Stimulated activated CD8-positive, alpha-beta memory T cell treated with anti-CD3 and anti-CD28 coated beads, Interleukin-15, amount 100 ng/mL, for 48 hours (primary cell): ENCODE data around the gene PET100.

Experiments used
- DNase-seq, 2 donors: peaks; one replicate each; pipeline ENCODE4 v3.0.0-alpha.2; 2020; ENCODE audit warnings: low read depth in 2 of 2

The PET100 gene

DNA sequence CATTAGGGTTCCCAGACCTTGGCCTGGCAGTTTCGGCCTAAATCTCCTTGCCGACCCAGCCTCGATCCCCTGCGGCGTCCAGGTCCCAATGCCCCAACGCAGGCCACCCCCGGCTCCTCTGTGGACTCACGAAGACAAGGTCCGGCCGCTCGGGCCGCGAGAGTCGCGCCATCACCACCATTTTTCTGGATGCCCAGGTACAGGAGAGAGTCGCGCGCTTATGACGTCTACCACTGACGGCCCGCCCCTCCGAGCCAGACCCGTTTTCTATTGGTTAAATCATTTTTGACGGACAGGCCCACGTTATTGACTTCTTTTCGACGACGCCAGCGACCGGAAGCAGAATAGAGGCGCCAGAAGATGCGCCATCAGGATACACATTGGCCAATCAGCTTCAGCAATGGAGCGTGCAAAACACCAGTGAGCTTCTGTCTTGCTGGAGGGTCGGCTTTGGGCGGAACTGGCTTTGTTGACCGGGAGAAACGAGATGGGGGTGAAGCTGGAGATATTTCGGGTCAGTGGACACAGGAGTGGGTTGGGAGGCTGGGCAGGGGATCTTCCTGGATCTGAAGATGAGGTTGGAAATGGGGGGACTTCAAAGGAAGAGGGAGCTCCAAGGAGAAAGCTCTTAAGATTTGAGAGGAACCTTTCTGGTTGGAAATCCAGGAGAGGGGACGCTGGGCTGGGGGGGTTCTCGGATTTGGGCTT, at the start of gene PET100, which contains the start of gene XAB2:
Gene PET100 (plus strand): TSS at position 447 of the 708 bp plus-strand sequence. CDS start 41 bp downstream, at position 488.
Gene XAB2 (minus strand): TSS at position 199 of the 708 bp plus-strand sequence. CDS start 18 bp downstream, at position 181.
- peak; percentile 90 for DNase-seq

DNA sequence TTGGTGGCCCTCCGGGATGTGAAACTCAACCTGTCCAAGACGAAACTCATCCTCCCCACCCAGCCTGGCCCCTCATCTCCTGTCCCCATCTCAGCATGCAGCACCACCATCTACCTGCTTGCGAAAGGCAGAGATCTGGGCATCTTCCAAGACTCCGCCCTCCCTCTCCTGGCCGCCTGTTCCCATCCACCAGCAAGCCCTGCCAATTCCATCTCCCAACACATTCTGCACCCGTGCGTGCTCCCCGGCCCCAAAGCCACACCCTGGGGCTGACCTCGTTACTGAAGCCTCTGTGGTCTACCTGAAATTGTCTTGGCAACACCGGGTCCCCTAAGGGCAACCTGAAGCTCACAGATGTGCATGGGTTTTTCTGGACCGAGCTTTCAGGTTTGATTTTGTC, 47.1 kb upstream of the PET100 start:
- no peak for DNase-seq

GRCh38 chr19:7589822-7590221, 39.8 kb upstream of the PET100 start:
- DNase-seq = no peak

DNA sequence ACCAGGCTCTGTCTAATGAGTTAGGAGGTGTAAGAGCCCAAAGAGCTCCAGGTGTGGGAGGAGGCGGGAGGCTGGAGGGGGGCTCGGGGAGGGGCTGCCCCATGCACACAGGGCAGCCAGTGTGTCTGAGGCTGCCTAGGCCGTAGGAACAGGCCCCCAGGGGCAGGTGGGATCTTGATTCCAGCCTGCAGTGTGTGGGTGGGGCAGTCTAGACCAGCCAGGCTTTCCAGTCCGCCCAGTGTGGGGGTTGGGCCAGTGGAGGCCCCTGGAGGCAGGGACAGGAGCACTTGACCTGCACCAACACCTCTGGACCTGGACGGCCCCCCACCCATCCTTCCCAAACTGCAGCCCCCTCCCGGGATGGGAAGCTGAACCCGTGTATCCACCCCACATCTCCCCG, 39.3 kb upstream of the PET100 start:
- no peak for DNase-seq

DNA sequence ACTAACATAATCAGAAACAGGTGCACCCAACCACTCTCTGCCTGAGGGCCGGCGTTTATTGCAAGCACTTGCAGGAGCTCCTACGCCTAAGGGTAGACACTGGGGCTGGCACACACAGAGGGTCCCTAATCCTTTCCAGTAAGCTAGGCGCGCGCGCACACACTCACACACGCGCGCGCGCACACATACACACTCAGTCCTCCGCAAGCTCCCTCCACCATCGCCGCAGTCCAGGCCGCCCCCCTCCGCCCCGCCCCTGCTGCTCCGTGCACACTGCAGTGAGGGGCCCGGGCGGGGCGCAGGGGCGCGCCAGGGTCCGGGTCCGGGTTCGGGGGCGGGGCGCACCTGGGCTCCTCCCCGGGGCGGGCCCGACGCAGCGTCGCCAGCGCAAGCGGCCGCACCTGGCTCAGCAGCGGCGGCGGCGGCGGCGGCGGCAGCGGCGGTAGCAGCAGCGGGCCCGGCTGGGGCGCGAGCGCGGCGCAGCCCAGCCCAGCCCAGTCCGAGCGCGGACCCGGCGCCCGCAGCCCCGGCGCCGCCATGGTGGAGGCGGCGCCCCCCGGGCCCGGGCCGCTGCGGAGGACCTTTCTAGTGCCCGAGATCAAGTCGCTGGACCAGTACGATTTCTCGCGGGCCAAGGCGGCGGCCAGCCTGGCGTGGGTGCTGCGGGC, 34.0 kb upstream of the PET100 start, which contains the start of gene CAMSAP3:
Gene CAMSAP3 (plus strand): TSS at position 398 of the 668 bp plus-strand sequence. CDS start 140 bp downstream, at position 538.
- DNase-seq = peak; percentile 20 to 24

DNA sequence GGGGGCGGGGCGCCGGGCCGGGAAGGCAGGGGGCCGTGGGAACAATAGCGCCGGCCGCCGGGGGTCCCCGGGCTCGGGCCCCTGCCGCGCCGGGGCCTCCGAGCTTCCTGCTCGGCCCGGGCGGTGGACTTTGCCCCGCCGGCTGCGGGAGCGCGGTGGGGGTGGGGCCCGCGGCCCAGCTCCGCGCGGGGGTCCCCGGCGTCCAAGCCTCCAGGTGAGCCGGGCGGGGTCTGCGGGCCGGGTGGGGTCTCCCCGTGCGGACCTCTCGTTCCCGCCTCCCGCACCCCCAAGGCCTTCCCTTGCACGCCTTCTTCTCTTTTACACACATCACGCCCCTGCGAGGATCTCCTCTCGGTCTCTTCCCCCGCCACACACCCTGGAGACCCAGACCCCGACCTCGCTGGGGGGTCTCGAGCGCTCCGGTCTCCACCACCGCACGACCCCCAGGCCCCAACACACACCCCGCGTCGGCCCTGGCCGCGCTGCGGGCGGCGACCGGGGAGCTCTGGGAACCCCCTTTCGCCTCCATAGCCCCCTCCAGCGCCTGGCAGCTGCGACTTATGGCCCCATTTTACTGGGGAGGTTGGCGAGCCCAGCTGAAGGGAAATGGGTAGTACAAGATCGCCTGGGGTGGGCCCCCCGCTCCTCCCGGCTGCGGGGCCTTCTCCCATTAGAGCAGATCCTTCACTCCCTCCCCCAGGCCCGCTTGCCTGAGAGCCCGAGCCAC, 33.2 kb upstream of the PET100 start:
- DNase-seq = no peak

GRCh38 chr19:7597689-7598088, 31.9 kb upstream of the PET100 start:
- DNase-seq = no peak

- DNase-seq = no peak
Measured at GRCh38 chr19:7598180-7598579, 31.4 kb upstream of the PET100 start.

DNA sequence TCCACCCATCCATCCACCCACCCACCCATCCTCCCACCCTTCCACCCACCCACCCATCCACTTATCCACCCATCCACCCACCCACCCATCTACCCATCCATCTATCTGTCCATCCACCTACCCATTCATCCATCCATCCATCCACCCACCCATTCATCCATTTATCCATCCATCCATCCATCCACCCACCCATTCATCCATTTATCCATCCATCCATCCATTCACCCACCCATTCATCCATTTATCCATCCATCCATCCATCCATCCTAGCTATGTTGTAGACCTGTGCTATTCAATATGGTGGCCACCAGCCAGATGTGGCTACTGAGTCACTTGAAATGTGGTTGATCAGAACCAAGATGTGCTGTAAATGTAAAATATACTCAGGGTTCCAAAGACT, 28.9 kb upstream of the PET100 start:
- no peak for DNase-seq

DNA sequence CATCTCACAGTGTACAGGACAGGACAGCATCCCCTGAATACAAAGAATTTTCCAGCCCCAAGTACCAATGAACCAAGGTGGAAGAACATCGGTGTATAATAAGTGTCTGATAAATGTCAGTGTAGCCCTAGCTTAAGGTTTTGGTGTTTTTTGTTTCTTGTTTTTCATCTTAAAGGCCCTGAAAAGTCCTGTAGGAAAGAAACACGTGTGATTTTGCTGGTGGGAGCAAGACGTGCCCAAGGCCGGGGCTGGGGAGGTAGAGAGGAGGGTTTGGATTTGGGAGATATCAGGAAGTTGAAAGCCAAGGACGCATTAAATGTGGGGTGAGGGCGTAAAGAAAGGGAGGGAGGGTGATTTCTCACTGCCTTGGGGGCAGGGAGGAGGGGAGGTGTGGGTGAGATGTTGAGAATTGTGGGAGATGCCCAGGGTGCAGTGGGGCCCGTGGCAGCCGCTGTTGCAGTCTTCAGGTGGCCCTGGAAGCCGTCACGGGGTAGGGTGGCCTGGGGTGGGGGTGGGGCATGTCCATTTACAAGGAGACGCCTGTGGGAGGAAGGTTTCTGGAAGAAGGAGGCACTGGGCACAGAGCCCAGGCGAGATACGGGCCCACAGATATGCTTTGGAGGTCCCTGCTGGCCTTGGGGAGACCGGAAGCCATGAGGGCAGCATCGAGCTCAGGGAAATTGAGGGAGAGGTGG, 27.2 kb upstream of the PET100 start:
- no peak for DNase-seq

- DNase-seq = no peak
Measured at GRCh38 chr19:7602935-7603497, 26.6 kb upstream of the PET100 start.

DNA sequence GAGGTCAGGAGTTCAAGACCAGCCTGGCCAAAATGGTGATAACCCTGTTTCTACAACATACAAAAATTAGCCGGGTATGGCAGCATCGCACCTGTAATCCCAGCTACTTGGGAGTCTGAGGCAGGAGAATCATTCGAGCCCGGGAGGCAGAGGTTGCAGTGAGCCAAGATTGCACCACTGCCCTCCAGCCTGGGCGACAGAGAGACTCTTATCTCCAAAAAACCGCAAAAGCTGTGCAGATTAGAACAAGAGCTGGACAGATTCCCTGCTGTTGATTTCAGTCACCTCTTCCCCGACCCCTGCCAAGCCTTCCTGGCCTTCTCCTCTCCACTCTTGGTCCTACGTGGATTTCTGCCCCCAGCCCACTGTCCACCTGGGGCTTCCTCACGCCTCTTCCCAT, 25.7 kb upstream of the PET100 start:
- no peak for DNase-seq

GRCh38 chr19:7605490-7606222, 23.9 kb upstream of the PET100 start:
- peak; percentile 20 to 27 for DNase-seq

DNA sequence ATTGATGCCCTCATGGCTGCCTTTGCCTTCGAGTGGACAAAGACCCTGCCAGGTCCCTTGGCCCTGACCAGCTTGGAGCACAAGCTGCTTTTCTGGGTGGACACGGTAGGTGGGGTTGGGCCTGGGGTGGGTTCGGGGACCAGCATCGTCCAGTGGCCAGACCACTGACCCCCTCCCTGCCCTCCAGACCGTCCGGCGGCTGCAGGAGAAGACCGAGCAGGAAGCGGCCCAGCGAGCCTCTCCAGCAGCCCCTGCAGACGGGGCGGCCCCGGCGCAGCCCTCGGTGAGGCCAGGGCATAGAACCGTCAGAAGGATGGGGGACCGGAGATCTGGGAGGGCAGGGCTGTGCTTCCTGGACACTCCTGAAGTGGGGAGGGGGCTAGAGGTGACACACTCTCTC, 23.3 kb upstream of the PET100 start:
- no peak for DNase-seq

GRCh38 chr19:7607212-7607873, 22.2 kb upstream of the PET100 start:
- no peak for DNase-seq

DNA sequence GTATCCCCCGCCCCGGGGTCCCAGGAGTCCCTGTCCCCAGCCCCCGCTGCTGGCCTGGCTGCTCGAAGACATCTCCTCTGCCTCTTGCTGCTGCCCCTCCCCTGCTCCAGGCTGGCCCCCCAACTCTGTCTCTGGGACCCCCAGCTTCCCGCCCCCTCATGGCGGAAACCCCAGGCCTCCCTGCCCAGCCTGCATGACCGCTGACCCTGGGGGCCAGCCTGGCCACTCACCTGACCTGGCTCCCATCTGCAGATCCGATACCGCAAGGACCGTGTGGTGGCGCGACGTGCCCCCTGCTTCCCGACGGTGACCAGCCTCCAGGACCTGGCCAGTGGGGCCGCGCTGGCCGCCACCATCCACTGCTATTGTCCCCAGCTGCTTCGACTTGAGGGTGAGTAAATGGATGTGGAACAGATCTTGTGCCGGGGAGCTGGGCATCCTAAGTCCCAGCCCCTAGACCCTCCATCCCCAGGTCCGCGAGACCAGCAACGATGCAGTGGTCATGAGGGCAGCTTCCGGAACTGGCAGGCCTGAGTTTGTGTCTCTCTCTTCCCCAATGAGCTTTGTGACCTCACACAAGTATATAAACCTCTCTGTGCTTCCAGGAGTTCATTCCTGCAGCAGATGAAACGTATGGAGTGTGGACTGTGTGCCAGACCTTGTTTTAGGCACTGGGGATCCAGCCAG, 21.6 kb upstream of the PET100 start:
- no peak for DNase-seq

- DNase-seq = no peak
Measured at GRCh38 chr19:7610491-7611240, 18.9 kb upstream of the PET100 start.

- DNase-seq = no peak
Measured at GRCh38 chr19:7611541-7612279, 17.9 kb upstream of the PET100 start.
